Endothelial cell of coronary artery (primary cell): ENCODE results near the gene SSX7. TPM values are rescaled to one million over a fixed set of nuclear protein-coding genes. Genes with fewer than 3 reads are reported as not detected.

ENCODE experiments used
- total RNA-seq: library from RNA; depleted of rRNA; stranded (reverse); fragments of >200 nt; gene quantifications from 2 replicates; pipeline ENCODE4 v1.2.3, GENCODE V29; 2014

Gene SSX7
- total RNA-seq, result not detected in 2 replicates

DNA sequence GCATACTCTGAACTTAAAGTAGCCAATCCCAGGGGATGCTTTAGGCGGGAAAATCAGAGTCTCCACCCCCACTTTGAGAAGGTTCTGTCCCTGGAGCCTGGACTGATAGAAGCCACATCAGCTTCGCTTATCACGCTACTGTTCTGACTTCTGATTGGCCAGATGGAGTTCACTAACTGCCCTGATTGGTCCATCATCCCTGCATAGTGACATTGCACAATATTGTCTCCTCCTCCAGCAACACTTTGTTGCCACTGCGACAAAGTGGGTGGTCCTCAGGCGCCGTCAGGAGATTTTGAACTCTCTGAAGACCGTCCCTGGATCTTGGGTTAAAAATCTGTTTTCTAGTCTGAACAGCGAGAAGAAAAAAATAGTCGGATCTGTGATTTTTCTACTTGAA lies at the start of gene SSX7:
TSS of gene SSX7 (minus strand) at position 101 of the 400 bp plus-strand sequence. CDS start 1,428 bp downstream, outside the sequence.

Other genes starting within 250 kb of the SSX7 start
- gene XAGE1A, start 159.1 kb downstream of the SSX7 start, total RNA-seq, result not detected in 2 replicates
- not detected in 2 replicates for gene XAGE1B, start 137.8 kb downstream of the SSX7 start, total RNA-seq
- not detected in 2 replicates for gene SSX2, start 52.3 kb upstream of the SSX7 start, total RNA-seq
- gene SSX2B, start 96.4 kb upstream of the SSX7 start, total RNA-seq, result not detected in 2 replicates
- not detected in 2 replicates for gene SPANXN5, start 142.5 kb upstream of the SSX7 start, total RNA-seq
- not detected in 2 replicates for gene XAGE5, start 156.4 kb upstream of the SSX7 start, total RNA-seq
- gene XAGE3, start 213.2 kb upstream of the SSX7 start, total RNA-seq, result not detected in 2 replicates
- 5.0 and 10.1 TPM in 2 replicates for gene FAM156B, start 242.4 kb upstream of the SSX7 start, total RNA-seq